ENCODE measurements around the gene DYRK1B. TPM values are rescaled to one million over a fixed set of nuclear protein-coding genes. Genes with fewer than 3 reads are reported as not detected.
"Not testable (repeated sequence)": the region's sequence is repeated elsewhere in the genome, so short reads cannot be mapped to it uniquely, and the experiment has no call there.

The DYRK1B gene
- total and polyA plus RNA-seq, 2 donors from 2014 or later: 18.9 to 28.9 TPM

- DNase-seq: no peak
- no peak overlapping the region for H3K4me3 ChIP-seq (ENCODE audit: low read length in 3 of 3)
- H3K9me3 ChIP-seq (ENCODE audit: control insufficient read depth in 2 of 3, insufficient read depth in 1 of 3, low read length in 3 of 3): no peaks in the 10 kb centered on the region
- H3K27me3 ChIP-seq (ENCODE audit: control insufficient read depth, insufficient read depth, low read length): no peaks in the 10 kb centered on the region
- no peaks in the 10 kb centered on the region for H3K4me1 ChIP-seq (ENCODE audit: control insufficient read depth in 2 of 3, insufficient read depth in 2 of 3, low read depth in 1 of 3, low read length in 3 of 3)
- no peak overlapping the region for H3K27ac ChIP-seq (ENCODE audit: low read depth in 2 of 2, low read length in 2 of 2)
- H3K9ac ChIP-seq (ENCODE audit: low read length in 3 of 3): no peak overlapping the region
- H3K36me3 ChIP-seq (ENCODE audit: control insufficient read depth in 2 of 3, insufficient read depth in 3 of 3, low read length in 3 of 3): no peaks in the 10 kb centered on the region
- no peak for FAIRE-seq
- no peak for TF ChIP-seq CTCF (IDR thresholded peaks at IDR 0.05; ENCODE audit: borderline replicate concordance, extremely low read depth, insufficient read depth)
- intact Hi-C loops (cut with DNase I): no loop called here
Observed at GRCh38 chr19:39809368-39809767, 24.6 kb downstream of the DYRK1B start.

GRCh38 chr19:39808688-39809087 lies 25.3 kb downstream of the DYRK1B start:
- FAIRE-seq; intact Hi-C loops (cut with DNase I); H3K4me1 ChIP-seq (ENCODE audit: control insufficient read depth in 2 of 3, insufficient read depth in 2 of 3, low read depth in 1 of 3, low read length in 3 of 3): not testable (repeated sequence)

GRCh38 chr19:39807846-39808364 lies 26.1 kb downstream of the DYRK1B start:
- Histone ChIP-seq H3K4me3 (ENCODE audit: low read length in 3 of 3) (no peak overlapping the region), H3K27me3 (ENCODE audit: control insufficient read depth, insufficient read depth, low read length) (no peaks in the 10 kb centered on the region), H3K9ac (ENCODE audit: low read length in 3 of 3) (no peak overlapping the region), H3K27ac (ENCODE audit: low read depth in 2 of 2, low read length in 2 of 2) (no peak overlapping the region), H3K4me1 (ENCODE audit: control insufficient read depth in 2 of 3, insufficient read depth in 2 of 3, low read depth in 1 of 3, low read length in 3 of 3) (no peaks in the 10 kb centered on the region), H3K9me3 (ENCODE audit: control insufficient read depth in 2 of 3, insufficient read depth in 1 of 3, low read length in 3 of 3) (no peaks in the 10 kb centered on the region), H3K36me3 (ENCODE audit: control insufficient read depth in 2 of 3, insufficient read depth in 3 of 3, low read length in 3 of 3) (no peaks in the 10 kb centered on the region)
- no peak for TF ChIP-seq CTCF (IDR thresholded peaks at IDR 0.05; ENCODE audit: borderline replicate concordance, extremely low read depth, insufficient read depth)
- DNase-seq (no peak), FAIRE-seq (no peak)
- intact Hi-C loops (cut with DNase I): no loop called here

More at GRCh38 chr19:39808688-39809087, 25.3 kb downstream of the DYRK1B start:
- DNase-seq; H3K9ac ChIP-seq (ENCODE audit: low read length in 3 of 3); H3K36me3 ChIP-seq (ENCODE audit: control insufficient read depth in 2 of 3, insufficient read depth in 3 of 3, low read length in 3 of 3); H3K27ac ChIP-seq (ENCODE audit: low read depth in 2 of 2, low read length in 2 of 2); H3K4me3 ChIP-seq (ENCODE audit: low read length in 3 of 3); H3K27me3 ChIP-seq (ENCODE audit: control insufficient read depth, insufficient read depth, low read length); H3K9me3 ChIP-seq (ENCODE audit: control insufficient read depth in 2 of 3, insufficient read depth in 1 of 3, low read length in 3 of 3): not testable (repeated sequence)

- Histone ChIP-seq H3K27me3 (ENCODE audit: control insufficient read depth, insufficient read depth, low read length) (no peaks in the 10 kb centered on the region), H3K4me3 (ENCODE audit: low read length in 3 of 3) (no peak overlapping the region), H3K9ac (ENCODE audit: low read length in 3 of 3) (no peak overlapping the region), H3K27ac (ENCODE audit: low read depth in 2 of 2, low read length in 2 of 2) (no peak overlapping the region), H3K4me1 (ENCODE audit: control insufficient read depth in 2 of 3, insufficient read depth in 2 of 3, low read depth in 1 of 3, low read length in 3 of 3) (no peaks in the 10 kb centered on the region), H3K9me3 (ENCODE audit: control insufficient read depth in 2 of 3, insufficient read depth in 1 of 3, low read length in 3 of 3) (no peaks in the 10 kb centered on the region), H3K36me3 (ENCODE audit: control insufficient read depth in 2 of 3, insufficient read depth in 3 of 3, low read length in 3 of 3) (no peaks in the 10 kb centered on the region)
- intact Hi-C loops (cut with DNase I): no loop called here
- TF ChIP-seq CTCF (IDR thresholded peaks at IDR 0.05; ENCODE audit: borderline replicate concordance, extremely low read depth, insufficient read depth): no peak
- DNase-seq (no peak), FAIRE-seq (no peak)
Observed at GRCh38 chr19:39805104-39805503, 28.9 kb downstream of the DYRK1B start.
